Stimulated activated CD4-positive, alpha-beta T cell treated with anti-CD3 and anti-CD28 coated beads, Interleukin-1b, Interleukin-23, amount 100 ng/mL, for 1 hour (primary cell): Measurements from ENCODE around the gene WDR82.

Experiments used
- DNase-seq, 2 donors: peaks; one replicate each; pipeline ENCODE4 v3.0.0-alpha.2; 2020; ENCODE audit warnings: low read depth in 2 of 2

The WDR82 gene, protein sequence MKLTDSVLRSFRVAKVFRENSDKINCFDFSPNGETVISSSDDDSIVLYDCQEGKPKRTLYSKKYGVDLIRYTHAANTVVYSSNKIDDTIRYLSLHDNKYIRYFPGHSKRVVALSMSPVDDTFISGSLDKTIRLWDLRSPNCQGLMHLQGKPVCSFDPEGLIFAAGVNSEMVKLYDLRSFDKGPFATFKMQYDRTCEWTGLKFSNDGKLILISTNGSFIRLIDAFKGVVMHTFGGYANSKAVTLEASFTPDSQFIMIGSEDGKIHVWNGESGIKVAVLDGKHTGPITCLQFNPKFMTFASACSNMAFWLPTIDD

DNA sequence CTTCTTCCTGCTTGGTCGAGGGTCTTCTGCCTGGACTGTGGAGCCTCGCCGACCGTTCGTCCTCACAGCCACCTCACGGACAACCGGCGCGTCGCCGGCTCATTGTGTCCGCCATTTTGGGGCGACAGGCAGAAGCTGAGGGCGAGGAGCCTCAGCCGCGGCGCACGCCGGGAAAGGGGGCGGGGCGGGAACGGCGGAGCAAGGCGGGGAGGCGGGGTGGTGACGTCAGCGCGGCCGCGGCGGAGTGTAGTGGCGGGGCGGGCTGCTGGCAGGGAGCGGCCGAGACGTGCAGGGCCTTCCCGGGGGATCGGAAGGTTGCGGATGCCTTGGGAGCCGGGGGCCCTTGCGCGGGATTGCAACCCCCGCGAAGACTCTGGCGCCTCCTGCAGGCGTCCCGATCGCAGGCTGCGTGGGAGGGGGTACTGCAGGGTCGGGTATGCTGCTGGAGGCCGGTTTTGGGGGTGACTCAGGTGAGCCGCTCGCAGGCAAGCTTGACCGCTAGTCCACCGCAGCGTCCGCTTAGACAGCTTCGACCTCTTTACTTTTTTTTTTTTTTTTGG lies at the start of gene WDR82:
Gene WDR82 (minus strand): TSS at position 140 of the 560 bp plus-strand sequence. CDS start 288 bp downstream, outside the sequence.
- DNase-seq = peak; percentile 93 to 99

GRCh38 chr3:52327486-52328290 lies 49.2 kb upstream of the WDR82 start:
- DNase-seq = no peak

DNA sequence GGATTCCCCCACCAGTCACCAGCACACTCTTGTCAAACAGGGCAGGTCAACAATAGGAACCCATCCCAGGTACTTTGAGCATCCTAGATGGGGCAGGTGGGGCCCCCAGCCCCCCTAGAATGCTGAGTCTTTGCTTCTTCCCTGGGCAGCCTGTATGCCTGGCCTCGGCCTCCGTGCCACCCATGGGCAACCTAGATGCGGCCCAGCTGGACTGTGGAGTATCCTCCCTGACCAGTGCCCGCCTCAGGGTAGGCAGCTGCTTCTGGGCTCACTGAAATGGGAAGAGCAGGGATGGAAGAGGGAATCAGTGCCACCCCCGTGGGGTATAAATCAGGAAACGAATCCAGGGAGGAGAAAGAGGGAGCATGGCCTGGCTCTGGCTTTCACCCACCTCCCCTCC lies 48.5 kb upstream of the WDR82 start:
- no peak for DNase-seq

- DNase-seq = no peak
Measured at GRCh38 chr3:52325686-52326085, 47.2 kb upstream of the WDR82 start.

- no peak for DNase-seq
Measured at GRCh38 chr3:52324676-52325075, 46.2 kb upstream of the WDR82 start.

GRCh38 chr3:52323526-52324295 lies 45.3 kb upstream of the WDR82 start:
- DNase-seq = no peak

DNA sequence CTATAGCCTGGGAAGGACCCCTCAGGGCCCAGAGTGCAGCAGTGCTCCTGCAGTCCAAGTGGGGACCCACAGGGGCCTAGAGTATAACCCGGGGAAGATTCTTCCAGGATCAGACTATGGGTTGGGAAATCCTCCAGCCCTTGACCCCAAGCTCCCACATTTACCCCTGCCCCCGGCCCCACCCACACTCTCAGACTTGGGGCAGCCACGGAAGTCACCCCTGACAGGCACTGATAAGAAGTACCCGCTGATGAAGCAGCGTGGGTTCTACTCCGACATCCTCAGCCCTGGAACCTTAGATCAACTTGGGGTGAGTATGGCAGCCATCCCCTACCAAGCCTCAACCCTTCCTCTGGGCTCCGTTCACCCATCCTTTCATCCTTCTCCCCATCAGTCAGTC lies 44.0 kb upstream of the WDR82 start:
- DNase-seq = no peak

GRCh38 chr3:52321481-52321880 lies 43.0 kb upstream of the WDR82 start:
- DNase-seq = no peak

DNA sequence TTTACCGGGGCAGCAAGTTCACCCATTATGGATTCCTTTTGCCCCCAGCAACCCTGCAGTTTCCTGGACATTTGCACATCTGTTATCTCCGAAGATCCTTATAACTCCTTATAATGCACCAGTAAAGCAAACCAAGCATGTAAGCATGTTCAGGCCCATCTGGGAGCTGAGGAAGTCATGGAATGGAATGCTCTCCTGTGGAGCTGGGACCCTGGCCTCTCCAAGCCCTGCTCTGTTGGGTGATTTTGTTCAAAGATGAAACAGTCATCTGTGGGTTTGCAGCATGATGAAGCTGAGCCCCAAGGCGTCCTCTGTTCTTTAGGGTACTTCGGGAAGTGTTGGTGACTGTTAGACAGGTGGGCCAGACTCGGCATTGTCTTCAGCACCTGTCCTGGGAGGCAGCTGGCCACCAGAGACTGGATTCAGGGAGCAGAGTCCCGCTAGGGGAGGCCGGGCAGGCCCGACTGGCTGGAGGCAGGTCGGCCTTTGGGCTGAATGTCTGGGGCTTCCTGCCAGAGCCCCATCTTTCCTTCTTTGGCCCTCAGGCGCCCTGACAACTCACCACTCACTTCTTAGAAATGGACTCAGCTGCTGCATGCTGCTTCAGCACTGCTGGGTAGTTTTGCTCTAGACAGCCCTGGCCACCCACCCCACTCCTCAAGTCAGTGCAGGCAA lies 41.6 kb upstream of the WDR82 start:
- no peak for DNase-seq

DNA sequence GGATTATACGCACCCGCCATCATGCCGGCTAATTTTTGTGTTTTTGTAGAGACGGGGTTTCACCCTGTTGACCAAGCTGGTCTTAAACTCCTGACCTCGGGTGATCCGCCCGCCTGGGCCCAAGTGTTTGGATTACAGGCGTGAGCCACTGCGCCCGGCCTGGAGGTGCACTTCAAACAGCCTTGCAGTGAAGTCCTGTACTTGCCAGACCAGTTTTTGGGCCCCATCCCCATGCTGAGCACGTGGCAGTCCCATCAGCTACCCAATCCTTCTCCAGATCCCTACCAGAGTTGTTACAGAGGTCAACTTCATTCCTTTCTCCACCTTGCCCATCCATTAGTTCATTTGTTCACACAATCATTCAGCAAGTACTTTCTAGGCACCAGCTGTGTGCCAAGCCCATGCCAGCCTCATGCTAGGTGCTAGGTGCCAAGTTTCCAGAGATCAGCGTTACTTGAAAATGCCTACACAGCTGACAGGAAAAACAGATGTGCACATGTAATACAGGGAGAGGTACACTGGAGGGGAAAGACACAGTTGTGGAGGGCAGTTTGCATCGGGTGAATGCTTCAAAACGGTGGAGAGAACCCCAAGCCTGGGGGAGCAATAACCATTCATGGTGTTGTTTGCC lies 39.9 kb upstream of the WDR82 start:
- no peak for DNase-seq

- DNase-seq = peak; percentile 17 to 48
Measured at GRCh38 chr3:52317208-52318000, 39.0 kb upstream of the WDR82 start.

- DNase-seq = no peak
Measured at GRCh38 chr3:52315977-52316764, 37.7 kb upstream of the WDR82 start, which contains the start of gene DNAH1. Gene DNAH1 (plus strand): TSS chr3:52316319. CDS start chr3:52322443, 6,124 bp downstream.

GRCh38 chr3:52315006-52315405 lies 36.6 kb upstream of the WDR82 start:
- DNase-seq = no peak

DNA sequence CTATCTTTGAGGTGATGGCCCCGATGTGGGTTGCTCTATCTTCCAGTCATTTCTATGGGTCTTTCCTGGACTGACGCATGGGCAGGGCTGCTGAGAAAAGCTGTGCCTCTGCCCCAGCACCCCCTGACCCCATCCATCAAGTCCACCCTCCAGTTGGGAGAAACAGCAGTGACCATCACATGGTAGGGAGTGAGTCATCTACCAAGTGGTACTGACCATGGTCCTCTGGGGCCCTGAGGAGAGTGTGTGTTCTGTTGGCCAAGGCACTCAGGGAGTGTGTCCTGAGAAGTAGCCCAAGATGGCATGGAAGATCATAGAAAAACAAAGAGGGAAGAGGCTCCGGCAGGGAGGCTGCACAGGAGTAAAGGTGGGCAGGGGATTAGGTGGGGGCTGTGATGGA lies 36.0 kb upstream of the WDR82 start:
- DNase-seq = no peak

DNA sequence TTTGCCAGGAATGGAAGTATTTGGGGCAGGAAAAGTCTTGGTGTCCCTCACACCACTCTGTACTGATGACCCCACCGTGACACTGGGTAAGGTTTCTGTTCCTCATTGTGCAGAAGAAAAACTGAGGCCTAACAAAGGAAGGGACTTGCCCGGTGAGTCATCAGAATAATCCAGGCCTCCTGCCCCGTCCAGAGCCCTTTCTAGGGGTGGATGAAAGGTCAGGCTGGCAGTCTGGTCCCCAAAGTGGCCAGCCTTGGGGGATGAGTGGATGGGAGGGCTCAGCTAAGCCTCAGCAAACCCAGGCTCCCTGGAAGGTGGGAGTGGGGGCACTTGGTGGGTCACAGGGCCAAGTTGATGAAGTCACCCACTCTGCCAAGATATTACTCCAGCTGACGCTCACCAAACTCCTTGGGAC lies 35.3 kb upstream of the WDR82 start:
- DNase-seq = no peak

DNA sequence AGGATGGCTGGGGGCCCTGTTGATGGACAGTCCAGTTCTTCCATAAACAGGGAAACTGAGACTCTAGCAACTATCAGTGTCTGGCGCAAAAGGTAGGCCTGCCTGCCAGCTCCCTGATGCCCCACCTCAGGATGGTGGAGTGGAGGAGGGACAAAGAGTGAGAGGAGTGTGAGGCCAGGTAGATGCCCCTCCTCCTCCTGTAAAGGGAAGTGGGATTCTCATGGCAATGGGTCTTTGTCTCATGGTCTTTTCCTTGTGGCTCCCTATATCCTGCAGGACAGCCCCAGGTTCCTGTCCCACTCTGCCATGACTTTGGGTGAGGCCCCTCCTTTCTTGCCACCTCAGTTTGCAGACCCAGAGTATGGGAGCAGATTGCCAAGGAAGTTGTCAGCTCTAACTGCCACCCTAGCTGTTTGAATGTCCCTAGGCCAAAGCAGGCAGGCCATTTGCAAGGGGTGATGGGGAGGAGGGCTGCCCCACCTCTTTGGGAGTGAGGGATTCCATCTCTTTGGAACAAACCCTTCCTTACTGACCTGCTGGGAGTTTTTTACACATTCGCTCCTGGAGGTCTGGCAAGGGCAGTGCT lies 34.8 kb upstream of the WDR82 start:
- DNase-seq = no peak

- DNase-seq = no peak
Measured at GRCh38 chr3:52311576-52312119, 33.2 kb upstream of the WDR82 start.

GRCh38 chr3:52310861-52311575 lies 32.6 kb upstream of the WDR82 start:
- DNase-seq = no peak
